ENCODE data around the gene FAM107B.

The FAM107B gene

GRCh38 chr10:14731875-14732512 is 42.7 kb downstream of the FAM107B start:
- no peak for TF ChIP-seq CTCF (conservative IDR thresholded peaks at IDR 0.05)
- no peak overlapping the region for H3K27ac ChIP-seq

- no peak overlapping the region for H3K27ac ChIP-seq
- TF ChIP-seq CTCF (conservative IDR thresholded peaks at IDR 0.05), result no peak
Observed at GRCh38 chr10:14728346-14728745, 46.4 kb downstream of the FAM107B start.

- H3K27ac ChIP-seq, result no peak overlapping the region
- TF ChIP-seq CTCF (conservative IDR thresholded peaks at IDR 0.05), result no peak
Observed at GRCh38 chr10:14727924-14728323, 46.8 kb downstream of the FAM107B start.

- no peak for TF ChIP-seq CTCF (conservative IDR thresholded peaks at IDR 0.05)
- no peak overlapping the region for H3K27ac ChIP-seq
Observed at GRCh38 chr10:14727465-14727864, 47.2 kb downstream of the FAM107B start.

- H3K27ac ChIP-seq, result no peak overlapping the region
- TF ChIP-seq CTCF (conservative IDR thresholded peaks at IDR 0.05), result no peak
Observed at GRCh38 chr10:14724931-14725330, 49.8 kb downstream of the FAM107B start.

GRCh38 chr10:14723052-14723689 is 51.5 kb downstream of the FAM107B start:
- H3K27ac ChIP-seq, result no peak overlapping the region

GRCh38 chr10:14717552-14717951 is 57.1 kb downstream of the FAM107B start:
- H3K27ac ChIP-seq, result no peak overlapping the region
- no peak for TF ChIP-seq CTCF (conservative IDR thresholded peaks at IDR 0.05)

More at GRCh38 chr10:14723052-14723689, 51.5 kb downstream of the FAM107B start:
- TF ChIP-seq CTCF (conservative IDR thresholded peaks at IDR 0.05), result no peak

Measured in VCaP (cell line).